HG02981 (cell line): ENCODE data around the gene PTPRM.

ENCODE experiments used
- ATAC-seq: cut with Tn5 transposase; IDR thresholded peaks from one replicate; pipeline ENCODE4 v1.9.1; 2021; ENCODE audit warnings: mild to moderate bottlenecking, moderate library complexity; ENCODE audit not compliant: unreplicated experiment

The PTPRM gene

GRCh38 chr18:8296886-8297616 is 729.9 kb downstream of the PTPRM start:
- no peak for ATAC-seq

- no peak for ATAC-seq
Observed at GRCh38 chr18:8298186-8298585, 731.1 kb downstream of the PTPRM start.

GRCh38 chr18:8299054-8299980 is 732.2 kb downstream of the PTPRM start:
- ATAC-seq, result no peak

GRCh38 chr18:8300751-8301410 is 733.8 kb downstream of the PTPRM start:
- no peak for ATAC-seq

- ATAC-seq, result no peak
Observed at GRCh38 chr18:8301427-8302172, 734.5 kb downstream of the PTPRM start.

- no peak for ATAC-seq
Observed at GRCh38 chr18:8303151-8303755, 736.1 kb downstream of the PTPRM start.

GRCh38 chr18:8307960-8308359 is 740.8 kb downstream of the PTPRM start:
- ATAC-seq, result no peak

GRCh38 chr18:8313043-8313442 is 745.9 kb downstream of the PTPRM start:
- ATAC-seq, result no peak

- no peak for ATAC-seq
Observed at GRCh38 chr18:8314124-8314523, 747.0 kb downstream of the PTPRM start.

GRCh38 chr18:8319798-8320489 is 752.8 kb downstream of the PTPRM start:
- no peak for ATAC-seq

GRCh38 chr18:8322486-8322885 is 755.4 kb downstream of the PTPRM start:
- ATAC-seq, result no peak

- no peak for ATAC-seq
Observed at GRCh38 chr18:8324343-8325065, 757.4 kb downstream of the PTPRM start.

- no peak for ATAC-seq
Observed at GRCh38 chr18:8326763-8327394, 759.8 kb downstream of the PTPRM start.

- ATAC-seq, result no peak
Observed at GRCh38 chr18:8328126-8328525, 761.0 kb downstream of the PTPRM start.

- no peak for ATAC-seq
Observed at GRCh38 chr18:8329186-8329771, 762.2 kb downstream of the PTPRM start.

GRCh38 chr18:8330575-8330974 is 763.5 kb downstream of the PTPRM start:
- no peak for ATAC-seq

GRCh38 chr18:8332286-8332685 is 765.2 kb downstream of the PTPRM start:
- ATAC-seq, result no peak

- ATAC-seq, result no peak
Observed at GRCh38 chr18:8333961-8334360, 766.8 kb downstream of the PTPRM start.
